Gastrocnemius medialis (tissue), 4 donors: ENCODE measurements around the gene RALGPS2. TPM values are rescaled to one million over a fixed set of nuclear protein-coding genes. Genes with fewer than 3 reads are reported as not detected.

Experiments used
- ATAC-seq, 2 donors: fragments of 150-250 bp; one replicate each; pipeline ENCODE4 v1.9.1; 2016
- DNase-seq, 2 donors: peaks; one replicate each; pipeline ENCODE4 v3.0.0-alpha.2; 2019
- H3K27ac ChIP-seq, 4 donors: fragments of 200-600 bp; sonication (generic); 1 replicate in 1 of 4; 2 replicates in 3 of 4; pipeline ENCODE4 v1.5.1; 2016 to 2018; ENCODE audit warnings: mild to moderate bottlenecking in 2 of 4, moderate library complexity in 1 of 4
- H3K27me3 ChIP-seq, 3 donors: fragments of 200-600 bp; sonication (generic) in 2 of 3; 1 replicate in 1 of 3; 2 replicates in 2 of 3; pipeline versions ENCODE4 v1.5.1 to v1.6.0; 2016 to 2019; ENCODE audit warnings: mild to moderate bottlenecking in 1 of 3, moderate library complexity in 1 of 3
- H3K36me3 ChIP-seq, 2 donors: fragments of 200-600 bp; sonication (generic) in 1 of 2; one replicate each; pipeline ENCODE4 v1.5.1; 2017 to 2018
- H3K4me1 ChIP-seq, 2 donors: fragments of 200-600 bp; sonication (generic) in 1 of 2; one replicate each; pipeline ENCODE4 v1.5.1; 2016 to 2017; ENCODE audit warnings: mild to moderate bottlenecking in 2 of 2
- H3K4me3 ChIP-seq, 4 donors: fragments of 200-600 bp; sonication (generic) in 3 of 4; 1 replicate in 1 of 4; 2 replicates in 3 of 4; pipeline ENCODE4 v1.5.1; 2016 to 2019; ENCODE audit warnings: mild to moderate bottlenecking in 2 of 4
- H3K9me3 ChIP-seq, 3 donors: fragments of 200-600 bp; sonication (generic) in 2 of 3; 1 replicate in 1 of 3; 2 replicates in 2 of 3; pipeline ENCODE4 v1.5.1; 2016 to 2019
- POLR2A ChIP-seq, 2 donors: fragments of 450-650 bp; IDR thresholded peaks; one replicate each; pipeline ENCODE4 v1.6.1; 2017; ENCODE audit warnings: antibody characterized with exemption in 2 of 2, mild to moderate bottlenecking in 2 of 2, moderate library complexity in 2 of 2
- in situ Hi-C, 4 donors: fragments of 200-750 bp; cut with MboI; loops; one replicate each; pipeline versions ENCODE4 v1.15.0 to v1.8.0; 2017; ENCODE audit warnings: low sequenced_read_pairs in 4 of 4
- intact Hi-C: fragments of 100-400 bp; cut with DNase I; formaldehyde crosslinking; loops from one replicate; pipeline ENCODE4 v1.15.1; 2023; ENCODE audit warnings: low total_unique reads
- total RNA-seq, 4 donors: library from RNA; depleted of rRNA; stranded (reverse); fragments of >200 nt; gene quantifications; one replicate each; pipeline versions ENCODE4 v1.1.0 to v1.2.3, GENCODE V29; 2016
- TF ChIP-seq, protein P1 (sequence below), 5 experiments: fragments of 450-650 bp in 3 of 5; fragments of 200-600 bp in 2 of 5; sonication (generic) in 2 of 5; IDR thresholded peaks in 4 of 5; conservative IDR thresholded peaks in 1 of 5; 1 replicate in 4 of 5; 2 replicates in 1 of 5; pipeline ENCODE4 v1.5.1; 2016 to 2019; ENCODE audit warnings: antibody characterized with exemption in 5 of 5, mild to moderate bottlenecking in 3 of 5, moderate library complexity in 3 of 5

RALGPS2 gene
- total RNA-seq, 4 donors from 2014 or later = 1.1 to 6.5 (median 2.5) TPM

- H3K27ac ChIP-seq = no peak overlapping the region
- in situ Hi-C loops (no loop called here), intact Hi-C loops (no loop called here)
Measured at GRCh38 chr1:178919581-178919980, 194.5 kb downstream of the RALGPS2 start.

DNA sequence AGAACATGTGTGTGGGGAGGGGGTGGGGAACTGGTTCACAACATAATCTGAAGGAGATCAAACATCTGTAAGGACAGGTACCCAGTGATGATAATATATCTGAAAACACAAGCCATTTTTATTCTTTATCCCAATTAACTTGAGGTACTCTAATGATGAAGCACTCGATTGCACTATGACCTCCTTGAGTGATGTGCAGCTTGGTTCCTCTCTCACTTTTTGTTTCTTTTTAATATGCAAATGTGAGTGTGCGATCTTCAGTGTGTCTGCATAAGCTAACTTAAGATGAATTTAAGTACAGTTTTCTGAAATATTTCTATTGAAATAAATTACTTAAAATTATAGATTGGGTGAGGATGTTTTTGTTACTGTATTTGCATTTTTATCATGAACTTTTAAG is 196.5 kb downstream of the RALGPS2 start:
- no peak for DNase-seq
- in situ Hi-C loops = no loop called here

More at GRCh38 chr1:178919581-178919980, 194.5 kb downstream of the RALGPS2 start:
- ATAC-seq = no peak
- Histone ChIP-seq H3K9me3 (no peaks in the 10 kb centered on the region), H3K36me3 (peaks cover 0 to 4% of the 10 kb centered on the region in 2 donors), H3K4me1 (peaks cover 0 to 5% of the 10 kb centered on the region in 2 donors), H3K27me3 (no peaks in the 10 kb centered on the region), H3K4me3 (no peak overlapping the region)
- DNase-seq = no peak
- TF ChIP-seq POLR2A (IDR thresholded peaks at IDR 0.05) = no peak
- TF ChIP-seq, protein P1, sequence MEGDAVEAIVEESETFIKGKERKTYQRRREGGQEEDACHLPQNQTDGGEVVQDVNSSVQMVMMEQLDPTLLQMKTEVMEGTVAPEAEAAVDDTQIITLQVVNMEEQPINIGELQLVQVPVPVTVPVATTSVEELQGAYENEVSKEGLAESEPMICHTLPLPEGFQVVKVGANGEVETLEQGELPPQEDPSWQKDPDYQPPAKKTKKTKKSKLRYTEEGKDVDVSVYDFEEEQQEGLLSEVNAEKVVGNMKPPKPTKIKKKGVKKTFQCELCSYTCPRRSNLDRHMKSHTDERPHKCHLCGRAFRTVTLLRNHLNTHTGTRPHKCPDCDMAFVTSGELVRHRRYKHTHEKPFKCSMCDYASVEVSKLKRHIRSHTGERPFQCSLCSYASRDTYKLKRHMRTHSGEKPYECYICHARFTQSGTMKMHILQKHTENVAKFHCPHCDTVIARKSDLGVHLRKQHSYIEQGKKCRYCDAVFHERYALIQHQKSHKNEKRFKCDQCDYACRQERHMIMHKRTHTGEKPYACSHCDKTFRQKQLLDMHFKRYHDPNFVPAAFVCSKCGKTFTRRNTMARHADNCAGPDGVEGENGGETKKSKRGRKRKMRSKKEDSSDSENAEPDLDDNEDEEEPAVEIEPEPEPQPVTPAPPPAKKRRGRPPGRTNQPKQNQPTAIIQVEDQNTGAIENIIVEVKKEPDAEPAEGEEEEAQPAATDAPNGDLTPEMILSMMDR (IDR thresholded peaks at IDR 0.05 in 4 of 5, conservative IDR thresholded peaks at IDR 0.05 in 1 of 5) = no peak

DNA sequence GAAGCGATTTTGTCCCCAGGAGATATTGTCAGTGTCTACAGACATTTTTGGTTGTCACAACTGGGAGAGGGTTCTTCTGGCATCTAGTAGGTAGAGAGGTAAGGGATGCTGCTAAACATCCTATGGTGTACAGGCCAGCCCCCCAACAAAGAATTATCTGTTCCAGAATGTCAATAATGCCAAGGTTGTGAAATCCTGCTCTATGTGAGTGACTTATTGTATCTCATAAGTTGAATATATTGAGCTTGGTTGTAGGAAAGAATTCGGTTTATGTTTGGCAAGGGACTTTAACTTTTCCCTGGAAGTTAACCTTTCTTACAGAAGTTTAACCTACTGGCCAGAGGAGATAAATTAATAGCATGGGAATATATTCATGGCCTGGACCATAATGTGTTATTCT is 198.5 kb downstream of the RALGPS2 start:
- Histone ChIP-seq H3K4me1 (peaks cover 0 to 6% of the 10 kb centered on the region in 2 donors), H3K4me3 (no peak overlapping the region), H3K27ac (no peak overlapping the region), H3K27me3 (no peaks in the 10 kb centered on the region), H3K36me3 (no peaks in the 10 kb centered on the region), H3K9me3 (no peaks in the 10 kb centered on the region)
- TF ChIP-seq POLR2A (IDR thresholded peaks at IDR 0.05) = no peak
- TF ChIP-seq, protein P1 (IDR thresholded peaks at IDR 0.05 in 4 of 5, conservative IDR thresholded peaks at IDR 0.05 in 1 of 5) = no peak
- intact Hi-C loops = no loop called here
- in situ Hi-C loops = no loop called here
- DNase-seq (no peak), ATAC-seq (no peak)

More for the DNA sequence above, 196.5 kb downstream of the RALGPS2 start:
- Histone ChIP-seq H3K4me3 (no peak overlapping the region), H3K27me3 (no peaks in the 10 kb centered on the region), H3K9me3 (no peaks in the 10 kb centered on the region), H3K27ac (no peak overlapping the region), H3K36me3 (peaks cover 0 to 3% of the 10 kb centered on the region in 2 donors), H3K4me1 (peaks cover 0 to 5% of the 10 kb centered on the region in 2 donors)
- TF ChIP-seq, protein P1 (IDR thresholded peaks at IDR 0.05 in 4 of 5, conservative IDR thresholded peaks at IDR 0.05 in 1 of 5) = no peak
- ATAC-seq = no peak
- intact Hi-C loops = no loop called here

DNA sequence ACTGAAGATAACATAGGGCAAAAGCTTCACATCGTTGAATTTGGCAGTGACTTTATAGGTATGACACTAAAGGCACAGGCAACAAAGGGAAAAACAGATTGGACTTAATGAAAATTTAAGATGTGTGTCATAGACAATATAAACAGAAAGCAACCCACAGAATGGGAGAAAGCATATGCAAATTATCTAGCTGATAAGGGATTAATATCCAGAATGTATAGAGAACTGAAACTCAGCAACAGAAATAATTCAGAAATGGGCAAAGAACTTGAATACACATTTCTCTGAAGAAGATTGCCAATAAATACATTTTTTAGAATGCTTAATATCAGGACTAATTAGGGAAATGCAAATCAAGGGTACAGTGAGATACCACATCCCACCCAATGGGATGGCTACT is 201.0 kb downstream of the RALGPS2 start:
- TF ChIP-seq POLR2A (IDR thresholded peaks at IDR 0.05) = no peak
- TF ChIP-seq, protein P1 (IDR thresholded peaks at IDR 0.05 in 4 of 5, conservative IDR thresholded peaks at IDR 0.05 in 1 of 5) = no peak
- H3K27ac ChIP-seq = no peak overlapping the region
- no peaks in the 10 kb centered on the region for H3K36me3 ChIP-seq
- DNase-seq = no peak
- no peak overlapping the region for H3K4me3 ChIP-seq
- in situ Hi-C loops (no loop called here), intact Hi-C loops (no loop called here)
- H3K9me3 ChIP-seq = no peaks in the 10 kb centered on the region
- no peak for ATAC-seq
- no peaks in the 10 kb centered on the region for H3K27me3 ChIP-seq
- H3K4me1 ChIP-seq = peaks cover 0 to 11% of the 10 kb centered on the region in 2 donors

GRCh38 chr1:178927003-178927402 is 202.0 kb downstream of the RALGPS2 start:
- Histone ChIP-seq H3K36me3 (no peaks in the 10 kb centered on the region), H3K27me3 (no peaks in the 10 kb centered on the region), H3K4me3 (no peak overlapping the region), H3K27ac (no peak overlapping the region), H3K4me1 (peaks cover 4 to 14% of the 10 kb centered on the region in 2 donors), H3K9me3 (no peaks in the 10 kb centered on the region)
- in situ Hi-C loops (no loop called here), intact Hi-C loops (no loop called here)
- no peak for DNase-seq
- no peak for TF ChIP-seq POLR2A (IDR thresholded peaks at IDR 0.05)
- TF ChIP-seq, protein P1 (IDR thresholded peaks at IDR 0.05 in 4 of 5, conservative IDR thresholded peaks at IDR 0.05 in 1 of 5) = no peak
- ATAC-seq = no peak
